PC-3 (cell line): ENCODE results near the gene VAPA. TPM values are rescaled to one million over a fixed set of nuclear protein-coding genes. Genes with fewer than 3 reads are reported as not detected.

Experiments
- ATAC-seq: fragments of 200-7000 bp; cut with Tn5 transposase; 2 replicates; pipeline ENCODE4 v1.9.1; 2020; ENCODE audit warnings: mild to moderate bottlenecking, moderate library complexity
- BruUV-seq: library from RNA; stranded (reverse); fragments of 400-500 nt; replicated peaks from 2 replicates; lab custom pipeline; 2021; lab: Mats Ljungman, UMichigan
- CTCF ChIA-PET: fragments of 300-600 bp; sonication (Branson Sonifier 250); formaldehyde crosslinking; loops from one replicate; lab custom pipeline; 2022; ENCODE audit warnings: antibody characterized with exemption; lab: Charles Lee
- POLR2A ChIA-PET: fragments of 300-600 bp; sonication (Branson Sonifier 250); formaldehyde crosslinking; loops from one replicate; lab custom pipeline; 2022; ENCODE audit warnings: antibody characterized with exemption; ENCODE audit not compliant: unreplicated experiment; lab: Charles Lee
- DNase-seq: peaks from one replicate; pipeline ENCODE4 v3.0.0-alpha.2; 2015
- H2AFZ ChIP-seq: fragments of 300-600 bp; sonication (generic); 2 replicates; pipeline ENCODE4 v1.6.0; 2016; ENCODE audit warnings: antibody characterized with exemption, low read length
- H3F3A ChIP-seq: fragments of 300-600 bp; sonication (generic); one replicate; pipeline ENCODE4 v1.6.0; 2017; ENCODE audit warnings: antibody characterized with exemption, low read length, control low read depth, mild to moderate bottlenecking; ENCODE audit not compliant: unreplicated experiment
- H3K27ac ChIP-seq: fragments of 300-600 bp; sonication (generic); 2 replicates; pipeline ENCODE4 v1.5.1; 2016; ENCODE audit warnings: mild to moderate bottlenecking, low read length
- H3K27me3 ChIP-seq: fragments of 300-600 bp; sonication (generic); 2 replicates; pipeline ENCODE4 v1.6.1; 2016; ENCODE audit warnings: low read length, mixed read lengths
- H3K36me3 ChIP-seq: fragments of 300-600 bp; sonication (generic); 2 replicates; pipeline ENCODE4 v1.6.1; 2016; ENCODE audit warnings: low read depth, mixed run types, low read length, mixed read lengths
- H3K4me1 ChIP-seq: fragments of 300-600 bp; sonication (generic); 2 replicates; pipeline ENCODE4 v1.5.1; 2016; ENCODE audit warnings: low read length; ENCODE audit not compliant: insufficient read depth
- H3K4me2 ChIP-seq: fragments of 300-600 bp; sonication (generic); 2 replicates; pipeline ENCODE4 v1.6.0; 2016; ENCODE audit warnings: low read length
- H3K4me3 ChIP-seq: fragments of 300-600 bp; sonication (generic); 2 replicates; pipeline ENCODE4 v1.5.1; 2016; ENCODE audit warnings: mild to moderate bottlenecking, low read length, mixed read lengths
- H3K79me2 ChIP-seq: fragments of 300-600 bp; sonication (generic); 2 replicates; pipeline ENCODE4 v1.6.1; 2017; ENCODE audit warnings: low read length, mixed read lengths
- H3K9ac ChIP-seq: fragments of 300-600 bp; sonication (generic); 2 replicates; pipeline ENCODE4 v1.6.0; 2016; ENCODE audit warnings: mild to moderate bottlenecking, low read length
- H3K9me2 ChIP-seq: fragments of 300-600 bp; sonication (generic); replicated peaks from 2 replicates; pipeline ENCODE4 v1.6.1; 2016; ENCODE audit warnings: mixed run types, low read length, mixed read lengths
- H3K9me3 ChIP-seq: fragments of 300-600 bp; sonication (generic); 2 replicates; pipeline ENCODE4 v1.6.1; 2016; ENCODE audit warnings: low read length, mixed read lengths
- H4K20me1 ChIP-seq: fragments of 300-600 bp; sonication (generic); 2 replicates; pipeline ENCODE4 v1.6.1; 2016; ENCODE audit warnings: low read length, mixed read lengths
- CTCF ChIP-seq: fragments of 300-600 bp; sonication (generic); conservative IDR thresholded peaks from 2 replicates; pipeline ENCODE4 v1.5.1; 2017; ENCODE audit warnings: antibody characterized with exemption, low read depth, mild to moderate bottlenecking, low read length
- EZH2 ChIP-seq: fragments of 300-600 bp; sonication (generic); IDR thresholded peaks from one replicate; pipeline ENCODE4 v1.6.1; 2017; ENCODE audit warnings: antibody characterized with exemption, mild to moderate bottlenecking, low read length; ENCODE audit not compliant: unreplicated experiment
- EZH2phosphoT487 ChIP-seq: fragments of 300-600 bp; sonication (generic); IDR thresholded peaks from 2 replicates; pipeline ENCODE4 v1.6.1; 2018; ENCODE audit warnings: mild to moderate bottlenecking, antibody characterized with exemption, low read length, borderline replicate concordance
- intact Hi-C: fragments of 100-400 bp; cut with micrococcal nuclease; formaldehyde crosslinking; loops from 2 replicates; pipeline ENCODE4 v1.9.0; 2023
- total RNA-seq: library from RNA; depleted of rRNA; stranded (reverse); fragments of >200 nt; gene quantifications from 2 replicates; pipeline ENCODE4 v1.2.3, GENCODE V29; 2014

The VAPA gene
- total RNA-seq, 1 experiment from 2014 or later, result 281 TPM

GRCh38 chr18:9930299-9930884, 16.6 kb downstream of the VAPA start:
- intact Hi-C loops, result no loop called here
- Histone ChIP-seq H3K4me2 (no peak overlapping the region), H3K27ac (no peak overlapping the region), H3K9me2 (no peaks in the 10 kb centered on the region), H3K4me3 (no peak overlapping the region), H3K4me1 (peaks cover 27% of the 10 kb centered on the region), H3K27me3 (no peaks in the 10 kb centered on the region), H3K9ac (no peak overlapping the region), H4K20me1 (peaks cover 75% of the 10 kb centered on the region), H2AFZ (no peak overlapping the region), H3K9me3 (no peaks in the 10 kb centered on the region), H3K79me2 (peaks cover 95% of the 10 kb centered on the region), H3F3A (no peaks in the 10 kb centered on the region), H3K36me3 (peaks cover 22% of the 10 kb centered on the region)
- TF ChIP-seq EZH2 (no peak), EZH2phosphoT487 (no peak), CTCF (no peak)
- BruUV-seq, result no TSS peak
- POLR2A ChIA-PET, result interaction anchor here (0.6 kb wide), 1 partner anchor 78 kb away, joined by 3 read pairs; no protein-coding TSS in a partner anchor
- DNase-seq, result no peak
- no peak for ATAC-seq
- CTCF ChIA-PET, result no interaction called here

DNA sequence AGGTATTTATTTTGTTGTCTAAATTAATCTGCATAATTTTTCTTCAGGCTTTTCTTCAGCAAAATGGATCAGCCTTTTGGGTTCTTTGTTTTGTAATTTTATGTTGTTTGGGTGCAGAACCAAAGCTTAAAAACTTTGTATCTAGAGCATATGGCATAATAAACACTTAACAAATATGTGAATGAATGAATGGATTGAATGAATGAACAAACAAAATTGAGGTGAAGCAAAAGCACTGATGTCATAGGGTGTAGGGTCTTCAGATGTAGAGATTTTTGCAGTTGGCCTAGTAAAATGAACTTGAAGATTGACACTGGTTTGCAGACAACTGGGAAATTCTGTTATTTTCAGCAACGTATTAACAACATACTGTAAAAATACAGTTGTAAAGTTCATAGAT, 17.3 kb downstream of the VAPA start:
- no peak overlapping the region for H2AFZ ChIP-seq
- no TSS peak for BruUV-seq
- POLR2A ChIA-PET, result interaction anchor here (0.6 kb wide), 1 partner anchor 78 kb away, joined by 3 read pairs; no protein-coding TSS in a partner anchor
- no peak for DNase-seq
- no peaks in the 10 kb centered on the region for H3K27me3 ChIP-seq
- no peak overlapping the region for H3K4me3 ChIP-seq
- ATAC-seq, result no peak
- peaks cover 22% of the 10 kb centered on the region for H3K4me1 ChIP-seq
- TF ChIP-seq EZH2phosphoT487 (no peak), CTCF (no peak), EZH2 (no peak)
- no peaks in the 10 kb centered on the region for H3K9me3 ChIP-seq
- no peak overlapping the region for H3K4me2 ChIP-seq
- no peak overlapping the region for H3K9ac ChIP-seq
- H3K79me2 ChIP-seq, result peaks cover 95% of the 10 kb centered on the region
- H3K9me2 ChIP-seq, result no peaks in the 10 kb centered on the region
- CTCF ChIA-PET, result no interaction called here
- intact Hi-C loops, result no loop called here
- H3K36me3 ChIP-seq, result peaks cover 26% of the 10 kb centered on the region
- no peak overlapping the region for H3K27ac ChIP-seq
- peaks cover 67% of the 10 kb centered on the region for H4K20me1 ChIP-seq
- no peaks in the 10 kb centered on the region for H3F3A ChIP-seq

GRCh38 chr18:9931678-9932077, 17.9 kb downstream of the VAPA start:
- Histone ChIP-seq H3K27ac (no peak overlapping the region), H3F3A (no peaks in the 10 kb centered on the region), H3K9me3 (no peaks in the 10 kb centered on the region), H3K4me1 (peaks cover 18% of the 10 kb centered on the region), H3K79me2 (peaks cover 95% of the 10 kb centered on the region), H3K27me3 (no peaks in the 10 kb centered on the region), H2AFZ (no peak overlapping the region), H3K4me2 (no peak overlapping the region), H3K9me2 (no peaks in the 10 kb centered on the region), H3K36me3 (peaks cover 32% of the 10 kb centered on the region), H3K4me3 (no peak overlapping the region), H4K20me1 (peaks cover 62% of the 10 kb centered on the region), H3K9ac (no peak overlapping the region)
- intact Hi-C loops, result no loop called here
- DNase-seq (no peak), ATAC-seq (no peak)
- TF ChIP-seq EZH2phosphoT487 (no peak), CTCF (no peak), EZH2 (no peak)
- POLR2A ChIA-PET, result no interaction called here
- CTCF ChIA-PET, result no interaction called here
- BruUV-seq, result no TSS peak
